Epithelial cell of prostate (primary cell): ENCODE results near the gene POLN.

Experiments used
- DNase-seq: peaks from one replicate; pipeline ENCODE4 v3.0.0-alpha.2; 2011; ENCODE audit warnings: low read depth, low spot score
- H3K27ac ChIP-seq: fragments of 450-650 bp; 2 replicates; pipeline ENCODE4 v1.5.1; 2017; ENCODE audit warnings: mild to moderate bottlenecking

Gene POLN

DNA sequence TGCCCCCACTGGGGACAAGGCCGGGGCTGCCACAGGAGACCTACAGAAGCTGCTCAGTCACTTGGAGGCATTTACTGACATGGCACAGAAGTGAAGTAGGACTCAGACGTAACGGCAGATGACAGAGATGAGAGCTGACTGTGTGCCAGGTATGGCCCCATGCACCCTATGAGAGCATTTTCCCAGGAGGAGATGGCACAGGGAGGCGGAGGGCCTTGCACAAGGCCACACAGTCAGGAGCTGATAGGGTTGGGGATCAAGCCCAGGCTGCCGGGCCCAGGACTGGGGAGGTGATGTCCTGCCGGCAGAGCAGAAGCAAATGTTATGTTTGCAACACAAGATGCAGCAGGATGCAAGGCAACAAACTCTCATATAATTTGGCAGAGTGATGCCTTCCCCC is 148.7 kb downstream of the POLN start:
- no peak overlapping the region for H3K27ac ChIP-seq
- no peak for DNase-seq

DNA sequence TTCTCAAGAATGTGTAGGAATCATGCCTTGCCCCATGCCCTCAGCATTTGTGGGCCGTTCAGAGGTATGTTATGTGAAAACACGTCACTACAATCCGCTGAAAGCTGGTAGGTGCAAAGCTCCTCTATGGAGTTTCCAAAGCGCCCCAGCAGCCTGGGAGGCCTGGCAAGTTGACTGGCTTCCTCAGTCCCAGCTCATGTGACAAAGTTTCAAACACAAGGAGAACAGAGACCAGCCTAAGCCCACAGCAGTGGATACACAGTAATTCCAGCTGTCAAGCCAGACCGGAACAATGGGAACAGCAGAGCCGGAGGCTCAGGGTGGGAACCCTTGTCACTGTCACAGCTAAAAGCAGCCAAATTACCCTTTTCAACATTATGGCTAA is 149.3 kb downstream of the POLN start:
- DNase-seq: no peak

DNA sequence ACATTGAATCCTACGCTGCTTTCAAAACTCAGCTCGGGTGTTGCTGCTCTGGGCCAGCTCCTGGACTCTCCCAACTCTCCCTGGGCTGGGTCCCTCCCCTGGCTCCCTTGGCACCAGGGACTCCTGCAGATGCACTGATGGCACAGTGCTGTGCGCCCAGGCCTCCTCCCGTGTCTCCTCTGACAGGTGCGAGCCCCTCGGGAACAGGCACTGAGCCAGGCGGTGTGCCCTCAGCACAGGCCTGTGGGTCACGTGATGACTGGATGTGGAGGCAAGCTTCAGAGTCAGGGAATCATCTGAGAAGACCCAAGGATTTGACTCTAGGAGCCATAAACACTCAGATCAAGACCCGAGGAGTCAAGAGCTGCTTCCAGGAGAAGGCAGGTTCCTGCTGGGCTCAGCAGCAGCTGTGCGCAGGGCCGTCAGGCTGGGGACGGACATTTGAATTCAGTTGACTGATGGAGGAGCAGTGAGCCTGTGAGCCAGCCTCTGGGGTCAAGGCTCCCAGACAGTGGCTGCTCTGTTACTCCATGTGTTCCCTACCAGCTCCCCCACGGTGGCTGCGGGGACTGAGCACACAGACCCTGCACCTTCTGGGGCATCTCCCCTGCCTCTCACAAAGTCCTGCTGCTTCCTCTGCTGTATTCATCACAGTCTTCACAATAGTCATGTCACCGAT is 149.8 kb downstream of the POLN start:
- H3K27ac ChIP-seq: no peak overlapping the region
- no peak for DNase-seq

More for the DNA sequence above, 149.3 kb downstream of the POLN start:
- no peak overlapping the region for H3K27ac ChIP-seq

DNA sequence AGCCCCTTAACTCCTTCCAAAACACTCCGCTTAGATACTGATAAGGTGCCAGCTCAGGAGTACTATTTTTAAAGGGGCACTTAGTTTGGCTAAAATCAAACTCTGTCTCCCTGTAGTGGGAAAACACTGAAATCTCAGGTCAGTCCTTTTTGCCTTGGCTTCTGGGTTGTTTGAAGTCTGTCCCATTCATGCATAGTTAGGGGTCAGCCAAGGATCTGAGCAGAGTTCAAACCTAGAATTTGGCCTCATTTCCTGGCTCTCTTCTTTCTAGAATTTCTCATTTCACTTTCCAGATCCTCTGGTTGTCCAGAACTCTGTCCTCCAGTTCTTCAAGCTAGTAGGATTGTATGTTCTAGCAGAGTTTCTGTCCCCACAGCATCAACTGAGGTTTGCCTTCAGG is 151.3 kb downstream of the POLN start:
- no peak overlapping the region for H3K27ac ChIP-seq
- no peak for DNase-seq

DNA sequence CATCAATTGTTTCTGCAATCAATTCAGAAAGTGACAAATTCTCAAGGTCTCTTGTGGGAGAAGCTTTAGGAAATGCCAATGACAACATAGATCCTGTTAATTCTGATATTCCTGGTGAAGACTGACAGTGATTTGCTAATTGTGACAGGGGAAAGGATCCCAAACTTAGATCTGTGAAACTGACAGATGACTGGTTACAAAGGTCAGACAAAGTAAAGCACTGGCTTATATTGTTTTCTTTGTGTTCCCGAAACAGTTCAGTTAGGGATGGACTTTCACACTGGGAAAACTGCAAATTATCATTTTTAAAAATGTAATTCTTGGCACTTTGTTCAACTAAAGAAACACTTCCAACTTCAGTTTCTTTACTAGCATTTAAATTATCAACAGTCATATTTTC is 152.7 kb downstream of the POLN start:
- DNase-seq: no peak
- no peak overlapping the region for H3K27ac ChIP-seq

DNA sequence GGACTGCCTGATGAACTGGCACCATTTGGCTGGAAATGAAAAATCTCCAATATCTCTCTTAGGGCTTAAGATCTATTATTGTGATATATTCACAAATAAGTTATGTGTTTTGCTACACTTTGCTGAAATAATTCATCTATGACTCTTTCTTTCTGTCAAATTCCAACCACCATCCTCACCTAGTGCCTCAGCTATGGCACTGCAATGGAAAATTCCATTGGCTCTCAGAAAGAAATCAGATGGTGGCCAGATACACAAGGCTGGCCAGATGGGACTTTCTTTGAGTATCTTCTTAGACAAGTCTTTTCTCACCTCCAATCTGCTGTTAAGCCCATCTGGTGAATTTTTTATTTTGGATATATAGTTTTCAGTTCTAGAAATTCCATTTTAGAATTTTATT is 154.8 kb downstream of the POLN start:
- H3K27ac ChIP-seq: no peak overlapping the region
- DNase-seq: no peak

DNA sequence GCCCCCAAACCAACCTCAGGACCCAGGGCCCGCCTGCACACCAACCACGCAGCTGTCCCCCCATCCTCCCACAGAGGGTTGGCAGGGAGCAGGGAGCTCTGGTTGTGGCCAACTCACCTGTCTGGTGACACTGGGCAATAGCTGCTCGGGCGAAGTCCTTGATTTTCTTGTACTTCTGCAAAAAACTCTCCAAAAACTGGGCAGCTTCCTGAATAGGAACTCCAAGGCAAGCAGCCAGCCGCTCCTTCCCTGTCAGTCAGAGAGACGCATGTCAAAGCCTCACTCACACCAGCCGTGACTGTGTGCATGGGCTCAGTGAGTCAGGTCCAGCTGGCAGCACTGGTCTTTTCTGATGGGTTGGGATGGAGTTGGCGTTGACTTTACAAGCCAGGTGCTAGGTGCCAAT is 156.4 kb downstream of the POLN start:
- peak; percentile 6 for DNase-seq
- no peak overlapping the region for H3K27ac ChIP-seq

DNA sequence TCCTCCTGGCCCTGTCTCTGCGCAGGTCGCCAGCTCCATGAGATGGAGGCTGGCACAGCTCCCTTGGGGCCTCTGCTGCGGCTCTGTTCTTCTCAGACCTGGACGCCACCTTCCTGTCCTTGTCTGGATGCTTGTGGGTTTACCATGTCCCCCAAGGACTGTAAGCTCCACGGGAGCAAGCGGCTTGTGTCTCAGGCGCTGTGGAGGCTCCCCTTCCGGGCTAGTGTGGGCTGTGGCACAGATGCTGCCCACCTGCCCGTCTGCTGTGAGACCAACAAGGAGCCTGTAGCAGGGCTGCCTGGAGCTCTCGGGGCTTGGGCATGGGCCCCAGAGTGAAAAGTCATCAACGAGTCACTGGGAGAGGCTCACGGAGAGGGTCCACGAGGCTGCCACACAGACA is 157.6 kb downstream of the POLN start:
- H3K27ac ChIP-seq: no peak overlapping the region
- DNase-seq: no peak

DNA sequence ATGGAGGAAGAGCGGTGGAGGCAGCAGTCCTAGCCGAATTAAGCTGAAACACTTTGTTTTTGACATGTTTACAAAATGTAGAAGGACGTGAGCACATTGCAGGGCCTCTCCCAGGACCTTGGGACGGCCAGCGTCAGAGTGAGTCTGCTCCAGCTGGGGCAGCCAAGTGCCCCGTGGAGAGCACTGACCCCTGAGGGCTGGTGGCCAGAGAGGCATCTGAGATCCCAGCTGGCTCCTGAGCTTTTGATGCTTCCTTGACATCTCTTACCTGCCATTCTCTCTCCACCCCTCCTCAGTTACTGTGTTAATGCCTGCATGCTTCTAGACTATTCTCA is 158.1 kb downstream of the POLN start:
- DNase-seq: no peak

DNA sequence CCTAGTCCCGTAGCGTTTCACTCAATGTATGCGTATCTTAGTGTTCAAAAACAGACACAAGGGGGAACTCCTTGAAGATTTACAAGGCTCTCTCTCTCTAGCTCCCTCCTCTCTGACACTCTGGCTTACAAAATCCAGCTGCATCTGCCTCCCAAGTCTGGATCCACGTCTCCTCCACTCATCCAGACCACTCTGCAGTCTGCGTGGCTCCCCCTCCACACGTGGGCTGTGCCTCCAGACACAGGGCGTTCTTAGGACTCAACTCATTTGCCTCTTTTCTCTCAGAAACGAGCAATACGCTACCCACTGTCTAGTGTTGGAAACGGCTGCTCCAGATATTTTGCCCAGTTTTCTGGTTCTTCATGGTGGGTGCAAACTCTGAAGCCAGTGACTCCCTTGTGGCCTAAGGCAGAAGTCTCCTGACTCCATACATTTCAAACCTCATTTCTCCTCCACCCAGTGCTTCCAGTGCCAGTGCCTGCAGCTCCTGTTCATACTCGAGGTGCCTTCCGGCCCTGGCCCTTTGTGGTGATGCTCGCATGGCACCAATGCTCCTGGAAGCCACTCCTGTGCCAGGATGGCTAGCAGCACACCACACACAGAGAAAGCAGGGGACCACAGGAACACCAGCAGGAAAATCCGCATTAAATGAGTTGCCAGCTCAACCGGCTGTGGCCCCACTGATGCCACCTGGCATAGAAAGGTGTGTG is 158.7 kb downstream of the POLN start:
- H3K27ac ChIP-seq: no peak overlapping the region
- DNase-seq: no peak

More for the DNA sequence above, 158.1 kb downstream of the POLN start:
- no peak overlapping the region for H3K27ac ChIP-seq

DNA sequence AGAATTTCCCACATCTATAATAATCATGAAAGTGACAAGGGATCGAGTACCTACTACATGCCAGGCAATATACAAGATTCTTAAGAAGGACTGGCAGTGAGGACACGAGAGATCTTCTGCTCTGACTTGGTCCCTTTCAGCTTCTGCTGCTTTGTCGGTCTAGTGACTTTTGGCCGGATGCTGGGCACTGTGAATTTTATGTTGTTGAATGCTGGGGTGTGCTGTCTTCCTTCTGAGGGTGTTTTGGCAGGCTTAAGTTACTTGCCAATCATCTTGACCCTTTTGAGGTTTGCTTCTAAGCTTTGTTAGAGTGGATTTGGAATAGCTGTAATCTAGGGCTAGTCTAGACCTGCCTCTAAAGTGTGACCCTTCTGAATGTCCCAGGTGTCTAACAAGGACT is 159.3 kb downstream of the POLN start:
- H3K27ac ChIP-seq: no peak overlapping the region
- DNase-seq: no peak

DNA sequence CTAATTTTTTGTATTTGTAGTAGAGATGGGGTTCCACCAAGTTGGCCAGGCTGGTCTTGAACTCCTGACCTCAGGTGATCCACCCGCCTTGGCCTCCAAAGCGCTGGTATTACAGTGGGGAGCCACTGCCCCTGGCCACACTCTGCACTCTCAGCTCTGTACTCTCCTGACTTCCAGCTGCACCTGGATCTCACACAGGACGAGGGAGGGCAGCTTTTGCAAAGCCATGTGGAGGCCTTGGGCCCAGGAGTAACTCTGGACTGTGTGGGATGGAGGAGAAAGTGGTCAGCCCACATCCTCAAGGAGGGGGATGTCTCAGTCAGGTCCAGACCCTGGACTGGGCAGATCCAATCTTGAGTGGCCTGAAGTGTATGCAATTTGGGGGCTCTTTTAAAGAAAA is 159.8 kb downstream of the POLN start:
- H3K27ac ChIP-seq: no peak overlapping the region
- DNase-seq: no peak

DNA sequence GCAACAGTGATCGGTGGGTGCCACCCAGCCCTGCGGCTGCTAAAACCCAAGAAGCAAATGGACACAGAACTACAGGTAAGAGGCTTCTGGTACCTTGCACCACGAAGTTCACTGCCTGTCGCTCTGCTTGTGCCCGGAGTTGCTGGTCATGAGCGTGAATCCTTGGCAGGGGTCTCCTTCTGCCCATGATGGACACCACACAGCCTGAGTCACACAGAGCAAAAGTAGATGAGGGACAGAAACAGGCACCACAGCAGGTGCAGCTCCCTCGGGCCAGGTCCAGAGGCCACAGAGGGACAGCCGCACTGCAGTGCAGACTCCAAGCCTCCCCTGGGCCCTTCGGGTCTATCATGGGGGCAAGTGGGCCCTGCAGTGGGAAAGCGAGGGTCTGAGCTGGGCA is 160.4 kb downstream of the POLN start:
- H3K27ac ChIP-seq: no peak overlapping the region
- DNase-seq: no peak

DNA sequence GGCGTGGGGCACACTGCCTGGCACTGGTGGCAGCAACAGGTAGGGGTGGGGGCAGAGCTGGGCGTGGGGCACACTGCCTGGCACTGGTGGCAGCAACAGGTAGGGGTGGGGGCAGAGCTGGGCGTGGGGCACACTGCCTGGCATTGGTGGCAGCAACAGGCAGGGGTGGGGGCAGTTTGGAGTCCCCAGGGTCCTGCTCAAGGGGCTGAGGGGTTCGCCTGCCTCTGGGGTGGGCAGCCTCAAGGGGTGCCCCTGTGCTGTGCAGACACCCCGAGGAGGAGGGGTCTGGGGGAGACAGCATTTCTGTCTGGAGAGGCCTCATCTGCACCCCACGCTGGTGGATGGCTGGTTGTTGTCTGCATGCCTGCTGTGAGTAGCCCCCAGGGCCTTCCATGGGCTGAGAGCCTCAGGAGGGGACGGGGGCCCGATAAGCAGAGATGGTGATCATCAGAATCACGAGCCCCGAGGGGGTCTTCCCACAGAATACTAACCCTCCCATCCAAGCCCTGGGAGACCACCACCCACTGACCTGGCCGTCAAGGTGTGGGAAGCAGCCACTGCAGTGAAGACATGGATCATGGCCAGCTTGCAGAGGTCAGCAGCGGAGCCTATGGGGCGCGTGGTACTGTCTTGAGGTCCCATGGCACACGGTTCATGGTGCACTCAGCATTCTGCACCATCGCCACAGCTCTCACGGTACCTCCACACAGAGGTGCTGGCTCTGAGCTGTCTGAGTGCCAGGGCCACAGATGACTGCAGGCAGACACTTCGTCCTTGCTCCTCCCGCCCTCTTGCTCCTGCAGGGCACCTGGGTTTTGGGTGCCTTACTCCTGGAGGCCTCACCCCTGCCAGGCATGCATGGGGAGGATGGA is 161.3 kb downstream of the POLN start:
- DNase-seq: no peak

DNA sequence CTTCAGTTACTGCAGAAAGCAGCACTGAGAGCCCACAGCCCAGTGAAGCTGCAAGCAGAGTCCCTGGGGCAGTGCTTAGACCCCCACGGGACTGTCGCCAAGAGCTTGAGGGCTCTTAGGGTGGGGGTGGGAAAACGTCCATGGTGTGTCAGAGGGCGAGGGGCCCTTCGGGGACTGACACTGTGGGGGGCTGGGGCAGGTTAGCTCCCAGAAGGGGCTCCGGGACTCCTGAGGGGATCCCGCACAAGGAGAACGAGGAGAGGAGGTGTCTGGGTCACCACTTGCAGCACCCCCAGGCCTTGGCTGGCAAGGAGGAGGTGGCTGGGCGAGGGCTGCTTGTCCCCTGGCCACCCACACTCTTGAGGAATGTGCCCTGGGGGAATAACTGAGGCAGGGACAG is 162.0 kb downstream of the POLN start:
- H3K27ac ChIP-seq: no peak overlapping the region
- DNase-seq: no peak

More for the DNA sequence above, 161.3 kb downstream of the POLN start:
- no peak overlapping the region for H3K27ac ChIP-seq

DNA sequence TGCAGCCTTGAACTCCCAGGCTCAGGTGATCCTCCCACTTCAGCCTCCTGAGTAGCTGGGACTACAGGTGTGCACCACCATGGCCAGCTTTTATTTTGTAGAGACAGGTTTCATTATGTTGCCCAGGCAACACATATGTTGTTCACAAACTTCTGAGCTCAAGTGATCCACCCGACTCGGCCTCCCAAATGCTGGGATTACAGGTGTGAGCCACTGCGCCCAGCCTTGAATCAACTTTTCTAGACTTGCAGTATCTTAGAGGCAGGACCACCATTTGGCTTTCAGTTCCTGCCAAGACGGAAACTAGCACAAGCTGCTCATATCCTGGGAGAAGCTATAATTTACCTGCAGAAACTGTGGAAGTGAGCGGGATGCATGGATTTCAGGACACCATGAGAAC is 162.9 kb downstream of the POLN start:
- H3K27ac ChIP-seq: no peak overlapping the region
- no peak for DNase-seq

DNA sequence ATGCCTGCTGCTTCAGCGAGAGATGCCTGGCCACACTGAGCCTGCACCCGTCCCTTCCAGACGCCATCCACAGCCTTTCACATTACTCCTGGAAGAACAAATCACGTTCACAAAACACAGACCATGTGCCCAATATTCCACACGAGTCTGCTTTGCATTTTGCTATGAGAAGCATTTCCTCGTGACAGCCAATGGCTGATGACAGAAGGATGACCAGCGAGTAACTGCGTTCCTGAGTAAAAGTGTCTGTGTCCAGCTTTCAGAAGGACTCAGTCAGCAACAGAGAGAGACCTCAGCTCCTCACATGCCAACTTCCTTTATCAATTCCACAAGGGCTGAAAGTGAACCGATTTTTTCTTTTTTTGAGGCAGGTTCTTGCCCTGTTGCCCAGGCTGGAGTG is 163.3 kb downstream of the POLN start:
- DNase-seq: no peak
- H3K27ac ChIP-seq: no peak overlapping the region

DNA sequence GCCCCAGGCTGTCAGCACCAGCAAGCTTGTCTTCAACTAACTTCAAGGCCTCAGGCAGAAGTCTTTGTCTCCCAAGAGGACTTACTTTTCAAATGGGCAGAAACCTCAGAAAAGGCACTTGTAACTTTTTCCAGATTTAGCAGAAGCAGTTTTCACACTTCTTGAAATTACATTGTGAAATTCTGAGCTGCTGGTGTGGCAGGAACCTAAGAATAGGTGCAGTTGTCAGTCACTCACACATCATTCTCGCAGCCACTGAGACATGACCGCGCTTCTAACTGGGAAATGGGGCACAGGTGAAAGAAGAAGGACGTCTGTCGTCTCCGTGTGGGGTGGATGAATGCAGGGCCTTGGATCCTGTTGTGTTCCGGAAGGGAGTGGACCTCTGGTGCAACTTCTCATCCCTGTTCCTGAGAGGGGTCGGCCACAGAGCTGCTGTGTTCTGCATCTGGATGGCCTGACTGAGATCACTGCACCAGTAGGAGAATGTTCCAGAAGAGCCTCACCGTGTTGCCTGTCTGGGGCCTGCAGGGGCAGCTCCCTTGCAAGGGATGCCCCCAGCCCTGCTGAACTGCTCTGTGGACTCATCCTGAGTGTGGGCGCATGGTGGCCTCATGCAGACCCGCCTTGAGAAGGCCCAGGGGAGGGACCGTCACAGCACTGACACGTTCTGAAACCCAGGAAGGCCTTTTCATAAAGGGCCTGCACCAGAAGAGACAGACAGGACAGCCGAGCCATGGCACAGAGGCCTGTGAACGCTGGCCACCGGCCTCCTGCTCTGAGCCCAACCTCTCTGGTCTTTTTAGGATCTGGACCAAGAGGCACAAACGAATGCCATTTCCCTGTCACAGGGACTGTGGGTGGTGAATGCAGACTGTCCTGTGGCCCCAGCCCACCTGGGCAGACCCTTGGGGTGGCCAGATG is 164.1 kb downstream of the POLN start:
- no peak overlapping the region for H3K27ac ChIP-seq
- DNase-seq: no peak

DNA sequence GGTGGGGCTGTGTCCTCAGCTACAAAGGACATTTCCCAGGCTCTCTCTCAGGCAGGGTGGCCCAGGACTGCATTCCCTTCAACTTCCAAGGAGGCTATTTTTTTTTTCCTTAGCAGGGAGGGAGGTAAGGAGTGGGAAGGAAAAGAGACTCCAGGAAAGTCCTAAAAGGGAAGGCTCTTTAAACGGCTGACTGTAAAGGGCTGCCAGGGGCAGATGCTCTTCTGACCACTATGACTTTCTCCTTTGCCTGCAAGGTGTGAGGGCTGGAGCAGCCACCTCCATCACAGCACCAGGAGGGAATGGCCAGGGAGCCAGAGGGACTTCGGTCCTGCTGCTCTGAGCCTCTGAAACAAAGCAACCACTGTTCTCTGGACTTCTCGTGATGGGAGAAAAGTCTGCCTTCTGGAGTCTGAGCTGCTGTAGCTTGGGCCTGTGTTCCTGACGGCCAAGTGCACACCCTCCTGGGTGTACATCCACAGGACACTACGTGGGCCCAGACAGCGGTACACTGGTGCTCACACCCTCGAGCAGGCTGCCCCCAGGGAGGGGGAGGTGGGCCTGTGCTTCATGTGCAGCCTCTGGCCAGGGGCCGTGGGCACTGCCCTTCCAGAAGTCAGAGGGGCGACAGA is 164.9 kb downstream of the POLN start:
- no peak overlapping the region for H3K27ac ChIP-seq
- DNase-seq: no peak
